Naive B cell (primary cell): ENCODE measurements around the gene MYH9. TPM values are rescaled to one million over a fixed set of nuclear protein-coding genes. Genes with fewer than 3 reads are reported as not detected.

Experiments used
- ATAC-seq, 2 donors: fragments of 150-1000 bp; cut with Tn5 transposase; 2 replicates each; pipeline ENCODE4 v1.10.0; 2021; ENCODE audit warnings: low read depth in 2 of 2, mild to moderate bottlenecking in 2 of 2, moderate library complexity in 2 of 2
- DNase-seq: peaks from one replicate; pipeline ENCODE4 v3.0.0; 2022
- H3K27ac Mint-ChIP-seq, 6 donors: one replicate each; pipeline ENCODE4 v1.8.0; 2020 to 2022; ENCODE audit warnings: mild to moderate bottlenecking in 6 of 6, mixed read lengths in 6 of 6, moderate library complexity in 5 of 6, inconsistent platforms in 2 of 6
- H3K27me3 Mint-ChIP-seq, 3 donors: one replicate each; pipeline ENCODE4 v1.8.0; 2021 to 2022; ENCODE audit warnings: mixed read lengths in 3 of 3, mild to moderate bottlenecking in 1 of 3
- H3K36me3 Mint-ChIP-seq, 2 donors: one replicate each; pipeline ENCODE4 v1.8.0; 2020 to 2022; ENCODE audit warnings: mixed read lengths in 2 of 2, inconsistent platforms in 1 of 2, mild to moderate bottlenecking in 1 of 2
- H3K4me1 Mint-ChIP-seq, 3 donors: one replicate each; pipeline ENCODE4 v1.8.0; 2020 to 2022; ENCODE audit warnings: mixed read lengths in 3 of 3, inconsistent platforms in 1 of 3, mild to moderate bottlenecking in 1 of 3, moderate library complexity in 1 of 3
- H3K4me3 Mint-ChIP-seq, 8 donors: one replicate each; pipeline ENCODE4 v1.8.0; 2020 to 2022; ENCODE audit warnings: mild to moderate bottlenecking in 8 of 8, mixed read lengths in 8 of 8, moderate library complexity in 8 of 8, inconsistent platforms in 2 of 8
- H3K9me3 Mint-ChIP-seq, 7 donors: one replicate each; pipeline ENCODE4 v1.8.0; 2020 to 2022; ENCODE audit warnings: mixed read lengths in 7 of 7, mild to moderate bottlenecking in 5 of 7, inconsistent platforms in 2 of 7, moderate library complexity in 1 of 7
- polyA plus RNA-seq, 6 donors: library from polyadenylated mRNA; unstranded; fragments of 300-500 nt; fragmentation: Illumina TruSeq; gene quantifications; one replicate each; pipeline ENCODE4 v1.2.3, GENCODE V29; 2021; ENCODE audit warnings: low read depth in 6 of 6

The MYH9 gene
- polyA plus RNA-seq, 6 donors from 2014 or later, result 17.3 to 255 (median 64.5) TPM

DNA sequence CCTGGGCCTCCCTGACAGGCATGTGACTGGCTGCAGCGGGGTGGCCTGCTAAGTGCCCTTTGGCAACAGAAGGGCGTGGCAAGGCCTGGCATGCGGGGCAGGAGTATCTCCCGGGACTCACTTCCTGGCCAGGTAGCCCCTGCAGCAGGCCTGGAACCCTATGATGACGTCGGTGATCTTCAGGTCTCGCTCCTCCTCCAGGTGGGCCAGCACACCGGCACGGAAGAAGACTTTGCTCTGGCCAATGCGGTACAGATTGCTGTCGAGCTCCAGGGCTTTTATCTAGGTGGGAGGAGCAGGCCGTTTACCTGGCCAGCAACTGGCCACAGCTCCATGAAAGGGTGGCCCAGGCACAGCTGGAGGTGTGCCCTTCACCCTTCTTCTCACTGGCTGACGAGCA is 83.9 kb downstream of the MYH9 start:
- Mint-ChIP-seq H3K4me3 (no peak overlapping the region), H3K27ac (peak overlapping the region in 5 of 6 donors; percentile 47 to 85 (median 78)), H3K27me3 (no peaks in the 10 kb centered on the region), H3K9me3 (no peaks in the 10 kb centered on the region), H3K4me1 (peaks cover 3 to 14% (median 11%) of the 10 kb centered on the region in 3 donors), H3K36me3 (peaks cover 15 to 22% of the 10 kb centered on the region in 2 donors)
- ATAC-seq (no peak), DNase-seq (no peak)

DNA sequence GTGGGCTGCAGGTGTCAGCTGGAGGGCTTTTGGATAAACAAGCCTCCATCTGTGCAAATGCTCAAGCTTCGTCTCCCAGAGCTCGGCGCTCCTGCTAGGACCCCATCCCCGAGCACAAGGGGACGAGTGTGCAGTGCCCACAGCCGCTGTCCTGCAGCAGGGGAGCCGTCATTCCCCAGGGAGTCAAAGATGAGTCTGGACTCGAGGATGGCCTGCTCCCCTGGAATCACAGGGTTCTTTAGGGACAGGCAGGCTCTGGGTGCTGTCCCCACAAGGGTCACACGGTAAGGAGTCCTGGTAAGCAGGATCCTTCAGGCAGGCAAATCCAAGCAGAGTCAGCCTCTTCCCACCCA is 84.7 kb downstream of the MYH9 start:
- Mint-ChIP-seq H3K27ac (peak overlapping the region in 2 of 6 donors; percentile 11 to 47), H3K9me3 (no peaks in the 10 kb centered on the region), H3K36me3 (peaks cover 10 to 15% of the 10 kb centered on the region in 2 donors), H3K4me3 (peak overlapping the region in 1 of 8 donors; percentile 44), H3K27me3 (no peaks in the 10 kb centered on the region), H3K4me1 (peaks cover 3 to 14% (median 6%) of the 10 kb centered on the region in 3 donors)
- ATAC-seq (no peak), DNase-seq (no peak)

DNA sequence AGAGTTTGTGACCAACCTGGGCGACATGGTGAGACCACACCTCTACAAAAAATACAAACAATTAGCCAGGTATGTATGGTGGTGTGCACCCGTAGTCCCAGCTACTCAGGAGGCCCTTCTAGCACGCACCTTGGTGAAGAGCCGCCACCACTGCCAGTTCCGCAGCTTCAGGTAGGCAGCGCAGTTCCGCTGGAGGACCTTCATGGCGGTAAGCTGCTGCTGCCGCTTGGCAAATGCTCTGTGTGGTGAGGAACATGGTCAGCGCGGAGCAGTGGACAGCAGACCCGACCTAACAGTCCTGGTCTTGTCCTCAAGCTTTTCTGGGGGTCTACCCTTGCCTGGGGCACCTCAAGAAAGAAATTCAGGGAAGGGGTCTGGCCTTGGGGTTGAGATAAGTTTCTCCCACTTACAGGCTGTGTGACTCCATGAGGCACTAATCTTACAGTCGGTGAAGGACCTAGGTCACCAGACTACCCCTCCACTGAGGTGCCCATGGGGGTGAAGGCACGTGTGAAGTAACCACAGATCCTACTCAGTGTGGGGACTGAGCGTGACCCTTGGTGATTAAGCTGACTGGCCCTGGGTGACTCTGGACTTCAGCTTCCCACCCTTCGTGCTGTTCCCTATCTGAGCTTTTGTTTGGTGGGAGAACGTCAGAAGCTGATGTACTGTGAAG is 85.2 kb downstream of the MYH9 start:
- Mint-ChIP-seq H3K4me3 (peak overlapping the region in 1 of 8 donors; percentile 44), H3K4me1 (peaks cover 3 to 14% (median 6%) of the 10 kb centered on the region in 3 donors), H3K9me3 (no peaks in the 10 kb centered on the region), H3K27me3 (no peaks in the 10 kb centered on the region), H3K36me3 (peaks cover 10 to 15% of the 10 kb centered on the region in 2 donors), H3K27ac (peak overlapping the region in 4 of 6 donors; percentile 11 to 75 (median 31))
- ATAC-seq (no peak), DNase-seq (no peak)

DNA sequence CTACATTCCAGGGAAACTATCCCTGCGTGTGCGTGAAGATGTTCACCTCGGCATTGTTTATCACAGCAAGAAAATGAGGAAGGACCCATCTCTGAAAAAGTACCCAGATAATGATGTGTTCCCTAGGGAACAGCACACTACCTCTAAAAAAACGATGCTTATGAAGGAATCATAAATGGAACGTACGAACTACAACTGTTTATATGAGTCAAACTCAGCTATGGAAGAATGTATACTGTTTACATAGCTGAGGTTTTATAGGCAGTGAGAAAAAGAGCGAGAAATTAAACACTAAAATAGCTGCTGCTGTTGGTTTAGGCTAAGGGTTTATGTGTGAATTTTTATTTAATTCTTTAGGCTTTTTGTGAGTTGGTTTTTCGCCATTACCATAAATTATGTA is 85.9 kb downstream of the MYH9 start:
- peak overlapping the region in 5 of 6 donors; percentile 14 to 79 (median 75) for H3K27ac Mint-ChIP-seq
- ATAC-seq, result peak; percentile 27 to 28
- H3K9me3 Mint-ChIP-seq, result no peaks in the 10 kb centered on the region
- H3K4me1 Mint-ChIP-seq, result peaks cover 6 to 14% (median 6%) of the 10 kb centered on the region in 3 donors
- DNase-seq, result no peak
- peak overlapping the region in 2 of 8 donors; percentile 15 to 74 for H3K4me3 Mint-ChIP-seq
- H3K27me3 Mint-ChIP-seq, result no peaks in the 10 kb centered on the region
- peaks cover 17 to 21% of the 10 kb centered on the region in 2 donors for H3K36me3 Mint-ChIP-seq

DNA sequence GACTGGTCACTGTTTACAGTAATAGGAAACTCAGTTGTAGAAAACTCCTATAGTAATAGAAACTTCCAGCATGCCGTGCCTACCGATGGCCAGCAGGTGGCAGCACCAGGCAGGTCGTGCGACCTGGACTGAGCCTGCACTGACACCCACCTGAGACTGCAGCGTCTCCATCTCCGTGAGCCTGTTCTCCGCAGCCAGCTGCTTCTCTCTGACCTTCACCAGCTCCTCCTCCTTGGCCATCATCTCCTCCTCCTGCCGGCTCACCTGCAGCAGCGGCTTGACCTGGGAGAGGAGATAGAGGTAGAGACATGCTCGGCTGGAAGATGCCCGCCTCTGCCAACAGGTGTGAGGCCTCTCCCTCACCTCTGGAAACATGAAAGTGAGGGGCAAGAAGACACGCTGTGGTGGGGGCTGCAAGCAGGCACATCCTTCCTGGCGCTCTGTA is 86.4 kb downstream of the MYH9 start:
- peak overlapping the region in 2 of 8 donors; percentile 15 to 74 for H3K4me3 Mint-ChIP-seq
- ATAC-seq (peak; percentile 88 to 89), DNase-seq (peak; percentile 70)
- H3K27me3 Mint-ChIP-seq, result no peaks in the 10 kb centered on the region
- H3K27ac Mint-ChIP-seq, result peak overlapping the region in 4 of 6 donors; percentile 60 to 79 (median 76)
- H3K9me3 Mint-ChIP-seq, result no peaks in the 10 kb centered on the region
- H3K36me3 Mint-ChIP-seq, result peaks cover 18 to 23% of the 10 kb centered on the region in 2 donors
- peaks cover 6 to 14% (median 6%) of the 10 kb centered on the region in 3 donors for H3K4me1 Mint-ChIP-seq

DNA sequence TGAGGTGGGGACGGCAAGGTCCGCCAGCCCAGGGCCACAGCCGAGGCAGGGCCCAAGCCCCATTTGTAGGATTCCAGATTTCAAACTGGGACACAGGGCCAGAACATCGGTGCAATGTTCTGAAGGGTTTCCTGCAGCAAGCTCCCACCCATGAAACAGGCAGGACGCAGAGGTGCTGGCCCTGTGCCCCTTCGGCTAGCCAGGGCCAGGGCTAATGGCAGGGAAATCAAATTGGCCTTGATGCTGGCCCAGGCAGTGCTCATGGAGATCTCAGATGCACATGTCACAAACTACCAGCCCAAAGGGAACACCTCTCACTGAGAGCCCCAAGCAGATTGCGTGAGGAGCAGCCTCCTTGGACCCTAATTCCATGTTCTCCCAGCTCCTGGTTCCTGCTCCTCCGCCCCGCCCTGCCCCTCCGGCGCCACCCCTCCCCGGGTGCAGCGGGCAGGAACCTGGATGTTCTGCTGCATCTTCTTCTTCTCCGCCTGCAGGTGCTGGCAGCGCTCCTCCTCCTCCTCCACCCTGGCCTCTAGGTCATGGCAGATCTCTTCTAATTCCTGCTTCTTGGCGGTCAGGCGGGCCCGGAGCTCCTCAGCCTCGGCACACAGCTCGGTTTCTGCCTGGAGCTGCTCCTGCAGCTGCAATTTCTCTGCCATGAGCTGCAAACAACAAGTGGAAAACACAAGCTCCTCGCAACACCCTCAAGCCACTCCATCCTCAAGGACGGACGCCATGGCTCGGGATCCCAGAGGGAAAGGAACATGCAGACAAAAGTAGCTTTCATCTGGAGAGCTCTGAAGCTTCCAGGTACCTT is 87.2 kb downstream of the MYH9 start:
- DNase-seq, result no peak
- H3K9me3 Mint-ChIP-seq, result no peaks in the 10 kb centered on the region
- peaks cover 6 to 14% (median 6%) of the 10 kb centered on the region in 3 donors for H3K4me1 Mint-ChIP-seq
- peak overlapping the region in 1 of 8 donors; percentile 74 for H3K4me3 Mint-ChIP-seq
- H3K27me3 Mint-ChIP-seq, result no peaks in the 10 kb centered on the region
- H3K27ac Mint-ChIP-seq, result peak overlapping the region in 3 of 6 donors; percentile 53 to 75 (median 54)
- H3K36me3 Mint-ChIP-seq, result peaks cover 18 to 25% of the 10 kb centered on the region in 2 donors
- no peak for ATAC-seq

DNA sequence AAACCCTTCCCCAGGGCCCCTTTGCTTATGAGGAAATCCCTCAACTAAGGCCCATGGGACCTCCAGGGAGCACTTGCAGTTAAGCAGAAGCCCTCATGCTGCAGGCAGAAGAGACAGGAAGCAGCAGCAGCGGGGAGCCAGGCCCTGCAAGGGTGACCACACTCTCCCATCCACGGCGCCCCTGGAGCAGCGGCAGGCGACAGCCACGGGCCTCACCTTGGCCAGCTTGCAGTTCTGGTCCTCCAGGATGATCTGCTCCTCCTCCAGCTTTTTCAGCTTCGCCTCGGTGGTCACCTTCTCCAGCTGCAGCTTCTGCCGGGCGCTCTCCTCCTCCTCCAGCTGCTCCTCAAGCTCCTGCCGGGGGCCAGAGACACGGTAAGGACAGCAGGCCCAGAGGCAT is 87.9 kb downstream of the MYH9 start:
- no peaks in the 10 kb centered on the region for H3K9me3 Mint-ChIP-seq
- H3K4me3 Mint-ChIP-seq, result no peak overlapping the region
- peak overlapping the region in 2 of 6 donors; percentile 20 to 53 for H3K27ac Mint-ChIP-seq
- H3K36me3 Mint-ChIP-seq, result peaks cover 18 to 23% of the 10 kb centered on the region in 2 donors
- no peaks in the 10 kb centered on the region for H3K27me3 Mint-ChIP-seq
- peaks cover 6 to 14% (median 6%) of the 10 kb centered on the region in 3 donors for H3K4me1 Mint-ChIP-seq
- ATAC-seq, result no peak
- DNase-seq, result no peak

DNA sequence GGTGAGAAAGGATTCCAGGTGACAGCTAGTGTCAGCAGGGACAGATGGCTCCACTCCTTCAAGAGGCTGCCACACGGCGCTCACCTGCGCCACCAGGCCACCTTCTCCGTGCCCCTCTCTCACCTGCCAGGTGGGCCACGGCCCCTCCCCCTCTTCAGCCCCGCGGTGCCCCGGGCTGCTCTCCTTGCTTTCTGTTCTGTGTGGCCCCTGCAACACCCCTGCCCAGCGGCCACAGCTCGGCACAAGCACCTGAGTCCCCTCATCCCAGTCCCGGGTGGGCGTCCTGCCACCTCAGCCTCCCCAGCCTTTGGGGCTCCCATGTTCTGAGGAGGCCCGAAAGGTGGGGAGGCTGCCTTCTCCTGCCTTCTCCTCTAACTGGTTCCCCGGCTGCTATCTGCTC is 88.5 kb downstream of the MYH9 start:
- peaks cover 18 to 24% of the 10 kb centered on the region in 2 donors for H3K36me3 Mint-ChIP-seq
- no peaks in the 10 kb centered on the region for H3K27me3 Mint-ChIP-seq
- ATAC-seq (no peak), DNase-seq (no peak)
- H3K9me3 Mint-ChIP-seq, result no peaks in the 10 kb centered on the region
- H3K4me3 Mint-ChIP-seq, result peak overlapping the region in 3 of 8 donors; percentile 61 to 78 (median 63)
- no peak overlapping the region for H3K27ac Mint-ChIP-seq
- H3K4me1 Mint-ChIP-seq, result peaks cover 6 to 14% (median 6%) of the 10 kb centered on the region in 3 donors

DNA sequence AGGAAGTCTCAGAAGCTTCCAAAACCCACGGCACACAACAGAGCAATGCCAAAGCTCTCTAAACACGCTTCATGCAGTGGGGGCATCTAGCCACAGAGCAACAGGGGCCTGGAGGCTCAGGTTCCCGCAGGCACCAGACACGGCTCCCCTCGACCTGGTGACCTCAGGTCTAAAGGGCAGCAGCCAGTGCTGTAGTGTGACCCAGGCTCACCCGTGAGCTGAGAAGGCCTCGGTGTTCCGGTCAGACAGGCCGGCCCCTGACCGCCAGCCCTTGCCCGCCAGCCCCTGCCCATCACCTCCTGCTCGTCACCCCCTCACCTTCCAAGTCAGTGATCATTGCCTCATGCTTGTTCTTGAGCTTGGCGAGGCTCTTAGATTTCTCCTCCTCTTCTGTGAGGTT is 89.2 kb downstream of the MYH9 start:
- no peaks in the 10 kb centered on the region for H3K9me3 Mint-ChIP-seq
- peaks cover 3 to 12% (median 6%) of the 10 kb centered on the region in 3 donors for H3K4me1 Mint-ChIP-seq
- ATAC-seq, result no peak
- DNase-seq, result no peak
- H3K4me3 Mint-ChIP-seq, result no peak overlapping the region
- peaks cover 18 to 26% of the 10 kb centered on the region in 2 donors for H3K36me3 Mint-ChIP-seq
- H3K27me3 Mint-ChIP-seq, result no peaks in the 10 kb centered on the region
- no peak overlapping the region for H3K27ac Mint-ChIP-seq

DNA sequence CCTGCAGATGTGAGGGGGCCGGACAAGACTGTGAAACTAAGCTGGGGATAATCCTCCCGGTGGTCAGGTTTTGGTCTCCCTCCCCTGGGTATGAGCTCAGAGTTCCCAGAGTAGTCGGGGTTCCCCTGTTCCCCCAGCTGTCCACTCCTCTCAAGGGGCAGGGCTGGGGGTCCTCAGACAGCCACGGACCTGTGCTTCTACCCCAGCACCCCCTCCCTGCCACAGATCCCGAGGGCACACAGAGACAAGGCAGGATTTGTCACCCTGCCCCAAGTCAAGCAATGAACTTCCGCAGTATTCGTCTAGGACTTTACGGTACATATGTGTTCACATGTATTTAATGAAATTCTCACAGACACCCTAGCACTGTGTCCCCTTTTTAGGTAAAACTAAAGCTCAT is 89.6 kb downstream of the MYH9 start:
- H3K4me1 Mint-ChIP-seq, result peaks cover 3 to 12% (median 6%) of the 10 kb centered on the region in 3 donors
- DNase-seq (no peak), ATAC-seq (no peak)
- no peak overlapping the region for H3K27ac Mint-ChIP-seq
- H3K27me3 Mint-ChIP-seq, result no peaks in the 10 kb centered on the region
- H3K9me3 Mint-ChIP-seq, result no peaks in the 10 kb centered on the region
- no peak overlapping the region for H3K4me3 Mint-ChIP-seq
- peaks cover 18 to 27% of the 10 kb centered on the region in 2 donors for H3K36me3 Mint-ChIP-seq

DNA sequence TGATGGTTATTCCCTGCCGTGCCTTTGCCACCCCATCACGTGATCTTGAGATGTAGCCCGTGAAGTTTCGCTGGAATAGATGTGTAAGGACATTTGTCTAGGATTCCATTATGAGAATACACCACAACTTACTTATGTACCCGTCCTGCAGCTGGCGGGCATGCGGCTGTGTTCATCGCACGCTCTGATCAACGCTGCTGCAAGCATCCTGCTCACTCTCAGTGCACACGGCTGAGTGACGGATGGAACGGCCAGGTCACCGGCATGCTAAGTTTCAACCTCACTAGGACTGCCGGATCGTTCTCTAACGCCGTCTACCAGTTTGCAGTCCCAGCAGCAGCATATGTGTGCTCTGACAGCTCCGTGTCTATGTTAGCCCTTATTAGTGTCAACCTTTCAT is 90.2 kb downstream of the MYH9 start:
- Mint-ChIP-seq H3K9me3 (no peaks in the 10 kb centered on the region), H3K4me3 (no peak overlapping the region), H3K27ac (peak overlapping the region in 2 of 6 donors; percentile 59 to 86), H3K36me3 (peaks cover 18 to 31% of the 10 kb centered on the region in 2 donors), H3K27me3 (no peaks in the 10 kb centered on the region), H3K4me1 (peaks cover 3 to 12% (median 6%) of the 10 kb centered on the region in 3 donors)
- ATAC-seq, result no peak
- DNase-seq, result no peak

DNA sequence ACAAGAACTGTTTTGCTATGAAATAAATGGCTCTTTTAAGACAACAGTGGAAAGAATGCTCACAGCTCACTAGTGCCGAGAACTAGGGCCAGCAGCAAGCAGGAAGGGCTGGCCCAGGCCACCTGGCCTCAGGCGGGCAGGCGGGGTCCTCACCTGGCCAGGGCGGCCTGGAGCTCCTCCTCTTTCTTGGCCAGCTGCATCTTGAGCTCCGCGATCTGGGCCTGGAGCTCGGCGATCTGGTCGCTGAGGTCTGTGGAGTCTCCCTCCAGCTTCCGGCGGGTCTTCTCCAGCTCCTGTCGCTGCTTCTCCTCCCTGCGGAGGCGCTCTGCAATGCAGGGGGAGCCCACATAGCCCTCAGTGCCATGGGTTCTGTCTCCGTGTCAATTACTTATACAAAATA is 91.1 kb downstream of the MYH9 start:
- Mint-ChIP-seq H3K4me3 (no peak overlapping the region), H3K27ac (no peak overlapping the region), H3K36me3 (peaks cover 19 to 40% of the 10 kb centered on the region in 2 donors), H3K4me1 (peaks cover 3 to 9% (median 6%) of the 10 kb centered on the region in 3 donors), H3K9me3 (peaks cover 0 to 5% (median 0%) of the 10 kb centered on the region in 7 donors), H3K27me3 (no peaks in the 10 kb centered on the region)
- DNase-seq (no peak), ATAC-seq (no peak)

DNA sequence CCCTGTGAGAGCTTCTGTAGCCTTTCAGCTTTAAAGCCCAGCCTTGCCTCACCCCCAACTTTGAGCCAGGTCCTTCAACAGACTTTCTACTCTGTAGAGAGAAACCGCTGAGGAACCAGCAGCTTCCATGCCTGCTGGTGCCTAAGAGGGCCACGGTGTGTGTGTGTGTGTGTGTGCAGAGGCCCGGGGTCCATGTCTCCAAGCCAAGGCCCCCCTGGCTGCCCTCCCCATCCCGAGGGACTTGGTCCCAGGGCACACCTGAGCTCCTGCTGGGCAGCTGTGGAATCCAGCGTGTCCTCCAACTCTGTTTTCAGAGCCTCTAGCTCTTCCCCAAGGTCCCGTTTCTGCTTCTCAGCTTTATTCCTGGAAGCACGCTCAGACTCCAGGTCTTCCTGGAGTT is 92.5 kb downstream of the MYH9 start:
- ATAC-seq, result no peak
- no peak overlapping the region for H3K27ac Mint-ChIP-seq
- peaks cover 13 to 43% of the 10 kb centered on the region in 2 donors for H3K36me3 Mint-ChIP-seq

More for the DNA sequence above, 92.5 kb downstream of the MYH9 start:
- H3K4me3 Mint-ChIP-seq, result no peak overlapping the region
- peaks cover 0 to 3% (median 0%) of the 10 kb centered on the region in 3 donors for H3K4me1 Mint-ChIP-seq
- H3K27me3 Mint-ChIP-seq, result no peaks in the 10 kb centered on the region
- DNase-seq, result no peak
- peaks cover 0 to 6% (median 0%) of the 10 kb centered on the region in 7 donors for H3K9me3 Mint-ChIP-seq
